K562 (cell line): Measurements from ENCODE around the gene MRAS. TPM values are rescaled to one million over a fixed set of nuclear protein-coding genes. Genes with fewer than 3 reads are reported as not detected.

Source experiments
- ATAC-seq: fragments of 200-7000 bp; cut with Tn5 transposase; 3 replicates; pipeline ENCODE4 v1.9.1; 2020; ENCODE audit warnings: moderate library complexity
- BruUV-seq: library from RNA; stranded (reverse); fragments of 400-500 nt; replicated peaks from 2 replicates; lab custom pipeline; 2021; lab: Mats Ljungman, UMichigan
- CTCF ChIA-PET: fragments of 300-600 bp; formaldehyde crosslinking; extraction: SDS; loops from one replicate; lab custom pipeline; 2021; ENCODE audit warnings: low intra/inter-chr PET ratio; lab: Yijun Ruan, JAX
- POLR2A ChIA-PET: fragments of 300-600, 350-650 bp; sonication (Branson Sonifier 250); formaldehyde crosslinking; extraction: SDS; loops from one replicate; lab custom pipeline; 2021; ENCODE audit warnings: antibody characterized with exemption, inconsistent platforms; lab: Yijun Ruan, JAX
- DNase-seq, 4 experiments: peaks; one replicate each; pipeline versions ENCODE4 v3.0.0 to v3.0.0-alpha.2; 2011 to 2018; ENCODE audit warnings: low spot score in 3 of 4, mixed read lengths in 3 of 4; ENCODE audit errors: extremely low read depth in 1 of 4
- FAIRE-seq: peaks from 2 replicates; lab custom pipeline; 2011; peaks lifted over from hg19 to GRCh38; lab: Jason Lieb, UNC
- H2AFZ ChIP-seq: 2 replicates; pipeline ENCODE4 v1.6.0; 2011; ENCODE audit warnings: low read depth, low read length, control low read depth, inconsistent platforms
- H3K27ac ChIP-seq: fragments of 200-600 bp; 3 replicates; pipeline ENCODE4 v1.8.0; 2011; ENCODE audit warnings: low read depth, mild to moderate bottlenecking, control low read depth, inconsistent platforms, low read length, moderate library complexity, mixed read lengths; ENCODE audit errors: extremely low read depth
- H3K27me3 ChIP-seq, 2 experiments: fragments of 300-600 bp in 1 of 2; 2 replicates in 1 of 2; 3 replicates in 1 of 2; pipeline versions ENCODE4 v1.6.0 to v1.8.0; 2011; ENCODE audit warnings: inconsistent platforms in 2 of 2, low read length in 2 of 2, mild to moderate bottlenecking in 1 of 2, mixed read lengths in 1 of 2, moderate library complexity in 1 of 2; ENCODE audit not compliant: control insufficient read depth in 2 of 2, insufficient read depth in 2 of 2
- H3K36me3 ChIP-seq: fragments of 300-600 bp; 3 replicates; pipeline ENCODE4 v1.8.0; 2011; ENCODE audit warnings: mild to moderate bottlenecking, low read length, inconsistent platforms; ENCODE audit not compliant: control insufficient read depth, insufficient read depth
- H3K4me1 ChIP-seq, 2 experiments: fragments of 200-600 bp in 1 of 2; replicated peaks in 1 of 2; 2 replicates in 1 of 2; 3 replicates in 1 of 2; pipeline versions ENCODE4 v1.5.1 to v1.8.0; 2011; ENCODE audit warnings: inconsistent platforms in 2 of 2, low read length in 2 of 2, mild to moderate bottlenecking in 1 of 2, mixed read lengths in 1 of 2, moderate library complexity in 1 of 2; ENCODE audit not compliant: control insufficient read depth in 2 of 2, insufficient read depth in 2 of 2
- H3K4me2 ChIP-seq: 2 replicates; pipeline ENCODE4 v1.6.1; 2011; ENCODE audit warnings: low read length, control low read depth, inconsistent platforms, mixed read lengths; ENCODE audit not compliant: insufficient read depth
- H3K4me3 ChIP-seq: fragments of 200-600 bp; sonication (generic), shearing (Covaris generic); 2 replicates; pipeline ENCODE4 v1.5.1; 2016; ENCODE audit warnings: control low read depth, inconsistent platforms
- H3K79me2 ChIP-seq: fragments of 200-600 bp; 3 replicates; pipeline ENCODE4 v1.8.0; 2011; ENCODE audit warnings: low read length, inconsistent platforms; ENCODE audit not compliant: control insufficient read depth, insufficient read depth
- H3K9ac ChIP-seq, 2 experiments: 2 replicates each; pipeline versions ENCODE4 v1.6.0 to v1.6.1; 2011; ENCODE audit warnings: low read depth in 2 of 2, low read length in 2 of 2, control low read depth in 1 of 2, inconsistent platforms in 1 of 2, mild to moderate bottlenecking in 1 of 2, mixed read lengths in 1 of 2; ENCODE audit not compliant: insufficient read depth in 1 of 2
- H3K9me1 ChIP-seq: one replicate; pipeline ENCODE4 v1.6.0; 2011; ENCODE audit warnings: inconsistent platforms, mild to moderate bottlenecking, low read length, moderate library complexity; ENCODE audit not compliant: control insufficient read depth, insufficient read depth
- H3K9me3 ChIP-seq: replicated peaks from 2 replicates; pipeline ENCODE4 v1.5.1; 2011; ENCODE audit warnings: low read depth, low read length, inconsistent platforms; ENCODE audit not compliant: control insufficient read depth, insufficient read depth
- H4K20me1 ChIP-seq: replicated peaks from 2 replicates; pipeline ENCODE4 v1.6.1; 2011; ENCODE audit warnings: low read length, inconsistent platforms, mixed read lengths; ENCODE audit not compliant: control insufficient read depth, insufficient read depth
- E4F1 ChIP-seq: fragments of 250-450 bp; sonication (Bioruptor Pico); IDR thresholded peaks from 2 replicates; pipeline ENCODE4 v1.5.0; 2021; ENCODE audit warnings: mild to moderate bottlenecking, borderline replicate concordance
- ELF2 ChIP-seq: fragments of 250-450 bp; sonication (Bioruptor Pico); IDR thresholded peaks from 2 replicates; pipeline ENCODE4 v1.5.0; 2021; ENCODE audit warnings: mild to moderate bottlenecking
- GABPA ChIP-seq: fragments of 200-800 bp; sonication (Bioruptor generic); conservative IDR thresholded peaks from 2 replicates; pipeline ENCODE4 v1.6.1; 2016; ENCODE audit warnings: low read depth, missing genetic modification characterization, missing compliant biosample characterization
- HDAC2 ChIP-seq: fragments of 450-650 bp; IDR thresholded peaks from 2 replicates; pipeline ENCODE4 v1.6.1; 2016; ENCODE audit warnings: mild to moderate bottlenecking
- KHSRP ChIP-seq: fragments of 450-650 bp; IDR thresholded peaks from 2 replicates; pipeline ENCODE4 v1.6.1; 2017
- NBN ChIP-seq: fragments of 450-650 bp; IDR thresholded peaks from 2 replicates; pipeline ENCODE4 v1.6.1; 2016; ENCODE audit warnings: low read depth, mild to moderate bottlenecking
- NONO ChIP-seq, 2 experiments: fragments of 200-400 bp in 1 of 2; fragments of 450-650 bp in 1 of 2; formaldehyde crosslinking in 1 of 2; IDR thresholded peaks; 2 replicates each; pipeline ENCODE4 v1.6.1; 2017; ENCODE audit warnings: low read depth in 2 of 2, mild to moderate bottlenecking in 2 of 2, moderate library complexity in 2 of 2, low read length in 1 of 2
- RBFOX2 ChIP-seq: fragments of 200-400 bp; formaldehyde crosslinking; IDR thresholded peaks from 2 replicates; pipeline ENCODE4 v1.6.1; 2017; ENCODE audit warnings: low read depth, mild to moderate bottlenecking, low read length, moderate library complexity
- RHOXF2B ChIP-seq: fragments of 250-450 bp; sonication (Bioruptor Pico); conservative IDR thresholded peaks from 2 replicates; pipeline ENCODE4 v1.5.1; 2021
- TAF7 ChIP-seq: fragments of 450-650 bp; IDR thresholded peaks from 2 replicates; pipeline ENCODE4 v1.6.1; 2016; ENCODE audit warnings: missing genetic modification characterization, missing compliant biosample characterization
- TBP ChIP-seq: optimal IDR thresholded peaks from 2 replicates; pipeline ENCODE3; 2011; ENCODE audit warnings: low read depth, low read length, improper control_type of control experiment
- ZFP91 ChIP-seq: sonication (generic); formaldehyde crosslinking; IDR thresholded peaks from 2 replicates; pipeline ENCODE4 v1.8.0; 2022; ENCODE audit warnings: mild to moderate bottlenecking, missing genetic modification reagents
- ZNF592 ChIP-seq: fragments of 450-650 bp; IDR thresholded peaks from 2 replicates; pipeline ENCODE4 v1.6.1; 2017; ENCODE audit warnings: antibody characterized with exemption, mild to moderate bottlenecking
- ZNF668 ChIP-seq: fragments of 250-450 bp; sonication (Bioruptor Pico); IDR thresholded peaks from 2 replicates; pipeline ENCODE4 v1.8.0; 2022; ENCODE audit warnings: mild to moderate bottlenecking, inconsistent platforms
- WGBS: fragments of 100-300 bp; shearing (Covaris generic); methylation state at CpG from one replicate; pipeline ENCODE4 v1.1.6; 2016; ENCODE audit warnings: low coverage, mixed read lengths; ENCODE audit not compliant: insufficient coverage; ENCODE audit errors: missing lambda C conversion rate; 5-methylcytosine and 5-hydroxymethylcytosine counted together
- in situ Hi-C: fragments of 300-500 bp; cut with MboI; formaldehyde crosslinking; loops from 4 replicates; pipeline ENCODE4 v1.15.0; 2018; ENCODE audit warnings: inconsistent platforms, mixed read lengths
- intact Hi-C: fragments of 100-400 bp; cut with micrococcal nuclease; formaldehyde crosslinking; loops from 2 replicates; pipeline ENCODE4 v1.14.2; 2022
- polyA plus RNA-seq, 8 experiments: library from polyadenylated mRNA; depleted of rRNA in 4 of 8; stranded (reverse) in 5 of 8; unstranded in 3 of 8; fragments of >200 nt; fragmentation: Nextera tagmentation in 2 of 8; fragmentation: Illumina TruSeq in 1 of 8; extraction: Ambion mirVana in 2 of 8; extraction: Trizol in 1 of 8; gene quantifications; 2 replicates each; pipeline versions ENCODE4 v1.2.1 to v1.2.3, GENCODE V29; 2011 to 2014; ENCODE audit warnings: inconsistent platforms in 1 of 8, missing spikeins in 1 of 8
- total RNA-seq, 7 experiments: library from RNA; depleted of rRNA in 6 of 7; stranded (reverse); fragments of >200 nt in 6 of 7; fragmentation: Illumina TruSeq in 2 of 7; extraction: Trizol in 2 of 7; gene quantifications; 2 replicates each; pipeline versions ENCODE4 v1.2.1 to v1.2.3, GENCODE V29; 2011 to 2021; ENCODE audit warnings: low replicate concordance in 1 of 7

MRAS gene
- total and polyA plus RNA-seq, 9 of the 15 experiments (the other 6 are each of a cell fraction or from before 2014, with no cell fraction given) = 1.5 to 10.0 (median 5.0) TPM

GRCh38 chr3:138323971-138324370 lies 24.4 kb upstream of the MRAS start:
- H3K9ac ChIP-seq = no peak overlapping the region
- H3K4me2 ChIP-seq = no peak overlapping the region
- no peak overlapping the region for H3K27ac ChIP-seq
- no peaks in the 10 kb centered on the region for H3K9me1 ChIP-seq
- H2AFZ ChIP-seq = no peak overlapping the region
- ATAC-seq (no peak), DNase-seq (no peak), FAIRE-seq (no peak)
- H3K79me2 ChIP-seq = no peaks in the 10 kb centered on the region
- in situ Hi-C loops = no loop called here
- BruUV-seq = no TSS peak
- no peaks in the 10 kb centered on the region for H3K36me3 ChIP-seq
- H3K4me1 ChIP-seq = peaks cover under 1 to 13% of the 10 kb centered on the region in 2 experiments; a peak in 4 of 5 replicates
- no peaks in the 10 kb centered on the region for H3K9me3 ChIP-seq
- no peaks in the 10 kb centered on the region for H3K27me3 ChIP-seq
- intact Hi-C loops = loop anchor here (10.0 kb wide), 1 partner anchor 259 kb away; no protein-coding TSS in a partner anchor
- POLR2A ChIA-PET = no interaction called here
- no peaks in the 10 kb centered on the region for H4K20me1 ChIP-seq
- CTCF ChIA-PET = no interaction called here
- TF ChIP-seq KHSRP (no peak), TBP (no peak), NONO (IDR thresholded peaks at IDR 0.05; ENCODE audit: low read depth in 2 of 2, low read length in 1 of 2) (no peak), GABPA (no peak), TAF7 (tag) (no peak), ZNF592 (no peak), ZNF668 (no peak), RBFOX2 (no peak), ELF2 (no peak), NBN (no peak), HDAC2 (no peak), RHOXF2B (CRISPR knock-in tag) (no peak), ZFP91 (CRISPR knock-in tag) (no peak), E4F1 (CRISPR knock-in tag) (no peak)
- WGBS = 26% methylated on average over 4 of the region's 4 CpGs
- H3K4me3 ChIP-seq = no peak overlapping the region
